H9 (cell line): ENCODE data around the gene C3. TPM values are rescaled to one million over a fixed set of nuclear protein-coding genes. Genes with fewer than 3 reads are reported as not detected.

Source experiments
- DNase-seq: peaks from one replicate; pipeline ENCODE4 v3.0.0-alpha.2; 2017
- H2AFZ ChIP-seq: one replicate; pipeline ENCODE4 v1.6.1; 2013; ENCODE audit warnings: mild to moderate bottlenecking, low read length, control low read depth, moderate library complexity
- H2AK5ac ChIP-seq: 2 replicates; pipeline ENCODE4 v1.6.1; 2013; ENCODE audit warnings: low read length, control low read depth, mixed read lengths; ENCODE audit not compliant: insufficient read length
- H2BK120ac ChIP-seq: one replicate; pipeline ENCODE4 v1.6.1; 2013; ENCODE audit warnings: low read depth, mild to moderate bottlenecking, low read length, control low read depth, inconsistent platforms; ENCODE audit not compliant: poor library complexity, severe bottlenecking
- H2BK12ac ChIP-seq: 2 replicates; pipeline ENCODE4 v1.6.1; 2013; ENCODE audit warnings: low read length, control low read depth, mixed read lengths, low read depth; ENCODE audit not compliant: insufficient read length
- H2BK15ac ChIP-seq: 2 replicates; pipeline ENCODE4 v1.6.1; 2013; ENCODE audit warnings: low read depth, low read length, control low read depth
- H2BK20ac ChIP-seq: one replicate; pipeline ENCODE4 v1.6.1; 2013; ENCODE audit warnings: low read depth, mild to moderate bottlenecking, low read length, control low read depth, inconsistent platforms; ENCODE audit not compliant: poor library complexity, severe bottlenecking
- H2BK5ac ChIP-seq: 2 replicates; pipeline ENCODE4 v1.6.1; 2013; ENCODE audit warnings: low read length, control low read depth, mixed read lengths; ENCODE audit not compliant: insufficient read length
- H3K14ac ChIP-seq: 2 replicates; pipeline ENCODE4 v1.6.1; 2013; ENCODE audit warnings: low read length, control low read depth; ENCODE audit not compliant: insufficient read depth
- H3K18ac ChIP-seq: 2 replicates; pipeline ENCODE4 v1.6.1; 2013; ENCODE audit warnings: low read depth, mild to moderate bottlenecking, mixed read lengths, low read length, control low read depth; ENCODE audit not compliant: insufficient read length
- H3K23ac ChIP-seq: 2 replicates; pipeline ENCODE4 v1.6.1; 2013; ENCODE audit warnings: low read length, control low read depth, mixed read lengths, low read depth; ENCODE audit not compliant: insufficient read length
- H3K23me2 ChIP-seq: 2 replicates; pipeline ENCODE4 v1.6.1; 2013; ENCODE audit warnings: low read depth, mild to moderate bottlenecking, mixed read lengths, low read length, control low read depth; ENCODE audit not compliant: insufficient read length, poor library complexity, severe bottlenecking
- H3K27ac ChIP-seq: 2 replicates; pipeline ENCODE4 v1.5.1; 2013; ENCODE audit warnings: low read length, control low read depth, mixed read lengths, low read depth; ENCODE audit not compliant: insufficient read length
- H3K27me3 ChIP-seq: 2 replicates; pipeline ENCODE4 v1.6.1; 2013; ENCODE audit warnings: low read length, control low read depth, inconsistent platforms; ENCODE audit not compliant: insufficient read depth
- H3K4ac ChIP-seq: 2 replicates; pipeline ENCODE4 v1.6.1; 2013; ENCODE audit warnings: low read depth, mild to moderate bottlenecking, control low read depth, inconsistent platforms, low read length, moderate library complexity
- H3K4me1 ChIP-seq: 2 replicates; pipeline ENCODE4 v1.6.1; 2013; ENCODE audit warnings: low read length, control low read depth, inconsistent platforms; ENCODE audit not compliant: insufficient read depth
- H3K4me2 ChIP-seq: 2 replicates; pipeline ENCODE4 v1.6.1; 2013; ENCODE audit warnings: low read length, control low read depth, mixed read lengths; ENCODE audit not compliant: insufficient read length, insufficient read depth
- H3K56ac ChIP-seq: 2 replicates; pipeline ENCODE4 v1.6.1; 2013; ENCODE audit warnings: low read depth, mild to moderate bottlenecking, mixed read lengths, low read length, control low read depth; ENCODE audit not compliant: insufficient read length
- H3K79me1 ChIP-seq: 2 replicates; pipeline ENCODE4 v1.6.1; 2013; ENCODE audit warnings: low read depth, mild to moderate bottlenecking, moderate library complexity, low read length, control low read depth, inconsistent platforms; ENCODE audit not compliant: insufficient read depth, poor library complexity, severe bottlenecking
- H3K79me2 ChIP-seq: 2 replicates; pipeline ENCODE4 v1.6.1; 2013; ENCODE audit warnings: low read length, control low read depth, inconsistent platforms; ENCODE audit not compliant: insufficient read depth
- H3K9ac ChIP-seq: 2 replicates; pipeline ENCODE4 v1.6.1; 2013; ENCODE audit warnings: low read length, control low read depth, mixed read lengths; ENCODE audit not compliant: insufficient read length; ENCODE audit errors: extremely low read depth
- H3K9me3 ChIP-seq: one replicate; pipeline ENCODE4 v1.6.1; 2013; ENCODE audit warnings: low read depth, low read length, inconsistent platforms; ENCODE audit not compliant: control insufficient read depth
- H3T11ph ChIP-seq: one replicate; pipeline ENCODE4 v1.6.1; 2013; ENCODE audit warnings: mild to moderate bottlenecking, low read length, control low read depth, inconsistent platforms
- H4K20me1 ChIP-seq: one replicate; pipeline ENCODE4 v1.6.1; 2013; ENCODE audit not compliant: control insufficient read depth, insufficient read length, insufficient read depth
- H4K5ac ChIP-seq: 2 replicates; pipeline ENCODE4 v1.6.1; 2013; ENCODE audit warnings: low read depth, mild to moderate bottlenecking, mixed read lengths, low read length, control low read depth; ENCODE audit not compliant: insufficient read length
- H4K8ac ChIP-seq: replicated peaks from 2 replicates; pipeline ENCODE4 v1.6.1; 2013; ENCODE audit warnings: low read length, control low read depth, mixed read lengths, low read depth; ENCODE audit not compliant: insufficient read length
- H4K91ac ChIP-seq: 2 replicates; pipeline ENCODE4 v1.6.1; 2013; ENCODE audit warnings: low read depth, mild to moderate bottlenecking, moderate library complexity, mixed read lengths, low read length, control low read depth; ENCODE audit not compliant: insufficient read length
- H3K27ac Mint-ChIP-seq, 3 experiments: 2 replicates in 2 of 3; 3 replicates in 1 of 3; pipeline ENCODE4 v1.8.0; 2020 to 2021; ENCODE audit warnings: mixed read lengths in 3 of 3, mild to moderate bottlenecking in 1 of 3, moderate library complexity in 1 of 3
- H3K27me3 Mint-ChIP-seq: 2 replicates; pipeline ENCODE4 v1.8.0; 2021; ENCODE audit warnings: low read depth, mild to moderate bottlenecking, moderate library complexity, mixed read lengths
- H3K36me3 Mint-ChIP-seq, 3 experiments: 2 replicates in 2 of 3; 3 replicates in 1 of 3; pipeline ENCODE4 v1.8.0; 2020 to 2021; ENCODE audit warnings: low read depth in 3 of 3, mixed read lengths in 3 of 3; ENCODE audit not compliant: insufficient read depth in 1 of 3
- H3K4me1 Mint-ChIP-seq, 2 experiments: 2 replicates each; pipeline ENCODE4 v1.8.0; 2020; ENCODE audit warnings: mixed read lengths in 2 of 2
- H3K4me3 Mint-ChIP-seq, 2 experiments: 2 replicates in 1 of 2; 3 replicates in 1 of 2; pipeline ENCODE4 v1.8.0; 2020 to 2021; ENCODE audit warnings: mild to moderate bottlenecking in 2 of 2, mixed read lengths in 2 of 2, moderate library complexity in 1 of 2
- H3K9me3 Mint-ChIP-seq, 2 experiments: 2 replicates in 1 of 2; 3 replicates in 1 of 2; pipeline ENCODE4 v1.8.0; 2020; ENCODE audit warnings: mild to moderate bottlenecking in 2 of 2, mixed read lengths in 2 of 2, moderate library complexity in 1 of 2
- WGBS: extraction: QIAGEN DNeasy Blood & Tissue Kit; methylation state at CpG from one replicate; pipeline ENCODE4 v1.1.7; 2013; ENCODE audit warnings: missing lambda C conversion rate, low lambda C conversion rate, mixed read lengths; ENCODE audit not compliant: insufficient read length; ENCODE audit errors: extremely low coverage; 5-methylcytosine and 5-hydroxymethylcytosine counted together
- total RNA-seq: library from RNA; stranded (reverse); gene quantifications from 2 replicates; pipeline ENCODE4 v1.2.1, GENCODE V29; 2021
- TF ChIP-seq, protein P1 (sequence below): fragments of 200-600 bp; sonication (generic); conservative IDR thresholded peaks from 3 replicates; pipeline ENCODE4 v1.8.0; 2021; ENCODE audit warnings: antibody characterized with exemption, mild to moderate bottlenecking

C3 gene
- total RNA-seq, 1 experiment from 2014 or later = 5.9 TPM

DNA sequence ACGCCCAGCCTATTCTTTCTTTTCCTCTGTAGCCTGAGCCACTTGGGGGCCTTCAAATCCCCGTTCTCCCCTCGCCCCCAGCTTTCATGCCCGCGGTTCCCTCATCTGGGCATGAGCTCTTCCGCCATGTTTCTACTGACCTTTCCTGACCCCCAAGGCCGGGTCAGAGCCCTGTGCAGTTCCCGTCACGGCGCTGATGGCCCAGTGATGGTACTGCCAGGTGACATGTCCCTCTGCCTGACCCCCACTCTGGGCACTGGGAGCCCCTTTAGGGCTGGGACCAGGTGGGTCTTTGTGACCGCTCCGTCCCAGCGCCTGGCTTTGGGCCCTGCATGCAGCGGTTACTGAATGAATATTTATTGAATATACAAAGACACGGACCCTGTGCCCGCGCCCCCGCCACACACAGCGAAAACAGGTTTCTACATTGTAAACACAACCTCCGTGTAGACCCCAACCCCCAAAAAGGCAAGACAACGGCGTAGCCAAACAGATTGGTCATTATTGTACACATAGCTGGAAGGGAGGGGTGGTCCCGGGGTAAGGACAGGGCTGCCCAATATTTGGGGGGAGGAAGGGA lies 9.2 kb upstream of the C3 start:
- Histone ChIP-seq H3K4me1 (no peaks in the 10 kb centered on the region; the same call in 1 of the 2 replicates), H2BK12ac (no peak overlapping the region), H3K79me1 (no peaks in the 10 kb centered on the region), H3K79me2 (no peaks in the 10 kb centered on the region), H2AK5ac (no peak overlapping the region), H3K9me3 (no peaks in the 10 kb centered on the region), H3K27ac (no peak overlapping the region), H3K23me2 (no peaks in the 10 kb centered on the region), H2BK120ac (no peak overlapping the region), H4K8ac (no peak overlapping the region), H3K4ac (no peak overlapping the region), H2BK20ac (no peak overlapping the region), H3K18ac (no peak overlapping the region), H2BK15ac (no peak overlapping the region), H3K4me2 (no peak overlapping the region), H4K20me1 (peaks cover 2% of the 10 kb centered on the region), H3K23ac (no peak overlapping the region), H3K14ac (no peak overlapping the region), H2AFZ (no peak overlapping the region), H4K5ac (no peak overlapping the region), H2BK5ac (no peak overlapping the region), H3K56ac (no peak overlapping the region), H3K9ac (no peak overlapping the region), H3K27me3 (no peaks in the 10 kb centered on the region), H4K91ac (no peak overlapping the region), H3T11ph (no peak overlapping the region)
- Mint-ChIP-seq H3K27me3 (no peaks in the 10 kb centered on the region; the same call in 1 of the 2 replicates), H3K9me3 (peaks cover 0 to 2% of the 10 kb centered on the region in 2 experiments; a peak in 1 of 5 replicates), H3K36me3 (peaks cover 5 to 16% (median 12%) of the 10 kb centered on the region in 3 experiments; a peak in 6 of 7 replicates), H3K27ac (peak overlapping the region in 1 of 3 experiments; percentile 74; a peak in 1 of 7 replicates), H3K4me1 (peaks cover 3 to 22% of the 10 kb centered on the region in 2 experiments; a peak in 2 of 4 replicates), H3K4me3 (peak overlapping the region in 1 of 2 experiments; percentile 26; a peak in 1 of 5 replicates)
- TF ChIP-seq, protein P1, sequence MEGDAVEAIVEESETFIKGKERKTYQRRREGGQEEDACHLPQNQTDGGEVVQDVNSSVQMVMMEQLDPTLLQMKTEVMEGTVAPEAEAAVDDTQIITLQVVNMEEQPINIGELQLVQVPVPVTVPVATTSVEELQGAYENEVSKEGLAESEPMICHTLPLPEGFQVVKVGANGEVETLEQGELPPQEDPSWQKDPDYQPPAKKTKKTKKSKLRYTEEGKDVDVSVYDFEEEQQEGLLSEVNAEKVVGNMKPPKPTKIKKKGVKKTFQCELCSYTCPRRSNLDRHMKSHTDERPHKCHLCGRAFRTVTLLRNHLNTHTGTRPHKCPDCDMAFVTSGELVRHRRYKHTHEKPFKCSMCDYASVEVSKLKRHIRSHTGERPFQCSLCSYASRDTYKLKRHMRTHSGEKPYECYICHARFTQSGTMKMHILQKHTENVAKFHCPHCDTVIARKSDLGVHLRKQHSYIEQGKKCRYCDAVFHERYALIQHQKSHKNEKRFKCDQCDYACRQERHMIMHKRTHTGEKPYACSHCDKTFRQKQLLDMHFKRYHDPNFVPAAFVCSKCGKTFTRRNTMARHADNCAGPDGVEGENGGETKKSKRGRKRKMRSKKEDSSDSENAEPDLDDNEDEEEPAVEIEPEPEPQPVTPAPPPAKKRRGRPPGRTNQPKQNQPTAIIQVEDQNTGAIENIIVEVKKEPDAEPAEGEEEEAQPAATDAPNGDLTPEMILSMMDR = no peak
- DNase-seq = no peak
- no CpG with 5 or more reads among the region's 23 CpGs for WGBS
